Nephron progenitor cell (in vitro differentiated cells): ENCODE measurements around the gene EXOC4.

Source experiments
- DNase-seq: peaks from one replicate; pipeline ENCODE4 v3.0.0; 2021
- H3K27ac Mint-ChIP-seq: 2 replicates; pipeline ENCODE4 v1.8.0; 2021; ENCODE audit warnings: mild to moderate bottlenecking, moderate library complexity, mixed read lengths
- H3K27me3 Mint-ChIP-seq: 2 replicates; pipeline ENCODE4 v1.8.0; 2021; ENCODE audit warnings: mild to moderate bottlenecking, low read depth, mixed read lengths; ENCODE audit not compliant: poor library complexity
- H3K36me3 Mint-ChIP-seq: 2 replicates; pipeline ENCODE4 v1.8.0; 2021; ENCODE audit warnings: low read depth, mixed read lengths
- H3K4me1 Mint-ChIP-seq: 2 replicates; pipeline ENCODE4 v1.8.0; 2021; ENCODE audit warnings: mixed read lengths
- H3K4me3 Mint-ChIP-seq: 2 replicates; pipeline ENCODE4 v1.8.0; 2021; ENCODE audit warnings: mild to moderate bottlenecking, moderate library complexity, mixed read lengths
- H3K9me3 Mint-ChIP-seq: 2 replicates; pipeline ENCODE4 v1.8.0; 2021; ENCODE audit warnings: mild to moderate bottlenecking, moderate library complexity, mixed read lengths
- CTCF ChIP-seq: fragments of 200-600 bp; sonication (generic); IDR thresholded peaks from 2 replicates; pipeline ENCODE4 v1.5.0; 2021; ENCODE audit warnings: antibody characterized with exemption

The EXOC4 gene

GRCh38 chr7:133522501-133522900 lies 269.6 kb downstream of the EXOC4 start:
- no peaks in the 10 kb centered on the region for H3K36me3 Mint-ChIP-seq
- H3K27ac Mint-ChIP-seq, result no peak overlapping the region
- H3K27me3 Mint-ChIP-seq, result no peaks in the 10 kb centered on the region
- no peak for DNase-seq
- H3K9me3 Mint-ChIP-seq, result no peaks in the 10 kb centered on the region
- TF ChIP-seq CTCF, result no peak
- H3K4me1 Mint-ChIP-seq, result no peaks in the 10 kb centered on the region
- no peak overlapping the region for H3K4me3 Mint-ChIP-seq

- no peak for DNase-seq
- no peaks in the 10 kb centered on the region for H3K9me3 Mint-ChIP-seq
- no peak for TF ChIP-seq CTCF
- no peaks in the 10 kb centered on the region for H3K4me1 Mint-ChIP-seq
- no peaks in the 10 kb centered on the region for H3K27me3 Mint-ChIP-seq
- H3K4me3 Mint-ChIP-seq, result no peak overlapping the region
- H3K36me3 Mint-ChIP-seq, result no peaks in the 10 kb centered on the region
- peak overlapping the region; percentile 31 for H3K27ac Mint-ChIP-seq
Measured at GRCh38 chr7:133528796-133529195, 275.9 kb downstream of the EXOC4 start.

- Mint-ChIP-seq H3K4me1 (no peaks in the 10 kb centered on the region), H3K4me3 (no peak overlapping the region), H3K27ac (no peak overlapping the region), H3K36me3 (no peaks in the 10 kb centered on the region), H3K27me3 (no peaks in the 10 kb centered on the region), H3K9me3 (no peaks in the 10 kb centered on the region)
- no peak for TF ChIP-seq CTCF
- DNase-seq, result no peak
Measured at GRCh38 chr7:133529861-133530260, 277.0 kb downstream of the EXOC4 start.

- H3K27me3 Mint-ChIP-seq, result no peaks in the 10 kb centered on the region
- no peaks in the 10 kb centered on the region for H3K36me3 Mint-ChIP-seq
- H3K4me1 Mint-ChIP-seq, result no peaks in the 10 kb centered on the region
Measured at GRCh38 chr7:133530682-133531081, 277.8 kb downstream of the EXOC4 start.

GRCh38 chr7:133534816-133535215 lies 281.9 kb downstream of the EXOC4 start:
- Mint-ChIP-seq H3K9me3 (no peaks in the 10 kb centered on the region), H3K4me3 (no peak overlapping the region), H3K36me3 (peaks cover 4% of the 10 kb centered on the region), H3K27ac (peak overlapping the region; percentile 33), H3K4me1 (no peaks in the 10 kb centered on the region), H3K27me3 (no peaks in the 10 kb centered on the region)
- DNase-seq, result no peak
- TF ChIP-seq CTCF, result no peak

More at GRCh38 chr7:133530682-133531081, 277.8 kb downstream of the EXOC4 start:
- no peaks in the 10 kb centered on the region for H3K9me3 Mint-ChIP-seq
- H3K27ac Mint-ChIP-seq, result no peak overlapping the region
- H3K4me3 Mint-ChIP-seq, result no peak overlapping the region
- no peak for TF ChIP-seq CTCF
- no peak for DNase-seq

GRCh38 chr7:133535308-133535707 lies 282.4 kb downstream of the EXOC4 start:
- no peaks in the 10 kb centered on the region for H3K27me3 Mint-ChIP-seq

More at GRCh38 chr7:133535308-133535707, 282.4 kb downstream of the EXOC4 start:
- Mint-ChIP-seq H3K36me3 (peaks cover 4% of the 10 kb centered on the region), H3K27ac (no peak overlapping the region), H3K9me3 (no peaks in the 10 kb centered on the region), H3K4me3 (no peak overlapping the region), H3K4me1 (no peaks in the 10 kb centered on the region)
- no peak for DNase-seq
- no peak for TF ChIP-seq CTCF
